Midbrain (tissue), 1 donor: ENCODE measurements around the gene NAGPA.
"Not testable (repeated sequence)": the region's sequence is repeated elsewhere in the genome, so short reads cannot be mapped to it uniquely, and the experiment has no call there.

Experiments used
- DNase-seq: peaks from one replicate; lab custom pipeline; 2025; lab: John Stamatoyannopoulos, UW

NAGPA gene, protein sequence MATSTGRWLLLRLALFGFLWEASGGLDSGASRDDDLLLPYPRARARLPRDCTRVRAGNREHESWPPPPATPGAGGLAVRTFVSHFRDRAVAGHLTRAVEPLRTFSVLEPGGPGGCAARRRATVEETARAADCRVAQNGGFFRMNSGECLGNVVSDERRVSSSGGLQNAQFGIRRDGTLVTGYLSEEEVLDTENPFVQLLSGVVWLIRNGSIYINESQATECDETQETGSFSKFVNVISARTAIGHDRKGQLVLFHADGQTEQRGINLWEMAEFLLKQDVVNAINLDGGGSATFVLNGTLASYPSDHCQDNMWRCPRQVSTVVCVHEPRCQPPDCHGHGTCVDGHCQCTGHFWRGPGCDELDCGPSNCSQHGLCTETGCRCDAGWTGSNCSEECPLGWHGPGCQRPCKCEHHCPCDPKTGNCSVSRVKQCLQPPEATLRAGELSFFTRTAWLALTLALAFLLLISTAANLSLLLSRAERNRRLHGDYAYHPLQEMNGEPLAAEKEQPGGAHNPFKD

DNA sequence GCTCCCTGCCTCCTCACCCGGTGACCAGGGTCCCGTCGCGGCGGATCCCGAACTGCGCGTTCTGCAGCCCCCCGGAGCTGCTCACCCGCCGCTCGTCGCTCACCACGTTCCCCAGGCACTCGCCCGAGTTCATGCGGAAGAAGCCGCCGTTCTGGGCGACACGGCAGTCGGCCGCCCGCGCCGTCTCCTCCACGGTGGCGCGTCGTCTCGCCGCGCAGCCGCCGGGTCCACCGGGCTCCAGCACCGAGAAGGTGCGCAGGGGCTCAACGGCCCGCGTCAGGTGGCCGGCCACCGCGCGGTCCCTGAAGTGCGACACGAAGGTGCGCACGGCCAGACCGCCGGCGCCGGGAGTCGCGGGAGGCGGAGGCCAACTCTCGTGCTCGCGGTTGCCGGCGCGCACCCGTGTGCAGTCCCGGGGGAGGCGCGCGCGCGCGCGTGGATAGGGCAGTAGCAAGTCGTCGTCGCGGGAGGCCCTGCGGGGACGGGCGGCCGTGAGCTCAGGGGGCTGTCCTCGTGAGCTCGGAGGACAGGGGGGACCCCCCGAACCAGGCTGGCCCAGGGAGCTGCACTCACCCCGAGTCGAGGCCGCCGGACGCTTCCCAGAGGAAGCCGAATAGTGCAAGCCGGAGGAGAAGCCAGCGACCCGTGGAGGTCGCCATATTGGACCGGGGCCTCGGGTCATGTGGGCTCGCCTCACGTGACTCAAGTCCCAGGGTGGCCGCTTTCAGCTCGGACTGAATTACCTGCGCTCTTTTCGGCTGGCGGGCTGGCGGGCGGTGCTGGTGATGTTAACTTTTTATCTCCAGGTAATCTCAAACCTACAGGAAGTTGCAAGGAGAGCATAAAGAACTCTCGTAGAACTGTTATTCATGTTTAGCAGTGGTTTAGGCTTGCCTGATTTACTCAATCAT lies at the start of gene NAGPA:
TSS of gene NAGPA (minus strand) at position 680 of the 911 bp plus-strand sequence. CDS start at position 659, 21 bp downstream.
- DNase-seq, result peak; percentile 90

DNA sequence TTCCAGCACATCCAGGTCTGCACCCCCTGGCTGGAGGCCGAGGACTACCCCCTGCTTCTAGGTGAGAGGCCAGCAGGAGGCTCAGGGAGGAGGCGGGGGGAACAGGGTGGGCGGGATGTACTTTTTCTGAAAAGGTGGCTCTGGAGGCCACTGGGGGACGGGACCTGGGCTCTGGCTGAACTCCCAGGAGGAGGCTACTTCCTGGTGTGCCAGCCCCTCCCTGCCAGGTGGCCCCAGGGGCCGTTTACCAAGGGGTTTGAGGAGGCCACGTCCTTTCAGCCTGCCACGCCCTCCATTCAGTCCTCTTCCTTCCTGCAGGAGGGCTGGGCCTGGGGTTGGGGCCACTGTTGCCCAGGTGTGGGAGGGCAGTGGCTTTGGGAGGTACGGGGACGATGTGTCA lies 47.3 kb upstream of the NAGPA start:
- not testable (repeated sequence) for DNase-seq

DNA sequence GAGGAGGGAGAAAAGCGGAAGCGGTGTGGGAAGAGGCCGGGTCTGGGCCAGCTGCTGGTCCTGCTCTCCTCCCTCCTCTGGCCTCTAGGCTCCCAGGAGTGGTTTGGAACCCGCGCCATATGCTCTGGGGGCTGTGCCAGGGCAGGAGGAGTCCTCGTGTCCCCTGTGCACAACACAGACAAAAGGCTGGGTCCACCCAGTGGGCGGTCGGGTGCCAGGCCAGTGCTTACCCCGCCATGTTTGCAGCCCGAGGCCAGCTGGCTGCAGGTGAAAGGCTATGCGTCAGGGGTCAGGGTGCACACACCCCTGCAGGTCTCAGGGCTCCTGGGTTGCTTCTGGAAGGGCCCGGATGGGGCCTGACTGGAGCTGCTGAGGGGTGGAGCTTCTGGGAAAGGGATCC lies 46.7 kb upstream of the NAGPA start:
- DNase-seq, result not testable (repeated sequence)

DNA sequence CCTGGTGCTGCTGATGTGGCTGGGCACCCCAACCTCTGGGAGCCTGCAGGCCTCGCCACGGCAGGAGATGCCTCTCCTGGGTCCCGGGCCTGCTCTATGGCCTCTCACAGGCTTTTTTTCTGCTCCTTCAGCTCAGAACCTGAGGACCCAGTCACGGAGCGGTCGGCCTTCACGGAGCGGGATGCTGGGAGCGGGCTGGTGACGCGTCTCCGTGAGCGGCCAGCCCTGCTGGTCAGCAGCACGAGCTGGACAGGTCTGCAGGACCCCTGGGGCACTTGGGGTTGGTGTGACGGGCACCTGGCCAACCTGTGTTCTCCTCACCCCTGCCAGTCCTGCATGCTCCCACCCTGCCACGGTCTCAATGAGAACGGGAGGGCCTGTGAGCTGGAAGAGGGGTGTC lies 44.9 kb upstream of the NAGPA start:
- no peak for DNase-seq

- no peak for DNase-seq
Observed at GRCh38 chr16:5077304-5077703, 43.6 kb upstream of the NAGPA start.

DNA sequence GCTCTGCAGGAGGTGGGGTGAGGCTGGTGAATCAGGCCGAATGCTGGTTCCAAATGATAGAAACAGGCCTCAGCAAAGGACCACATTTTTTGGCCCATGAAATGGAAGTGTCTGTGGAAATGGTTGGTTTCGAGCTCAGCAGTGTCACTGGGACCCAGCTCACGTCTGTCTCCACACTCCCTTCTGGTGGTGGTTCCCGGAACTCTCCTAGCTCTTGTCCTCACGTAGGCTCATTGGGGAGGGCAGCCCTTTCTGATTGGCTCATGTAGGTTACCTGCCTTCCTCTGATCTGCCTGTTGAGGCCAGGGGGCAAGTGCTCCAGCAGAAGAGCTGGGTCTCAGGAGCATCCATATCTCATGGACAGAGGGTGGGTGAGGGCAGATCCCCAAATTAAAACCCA lies 41.9 kb upstream of the NAGPA start:
- no peak for DNase-seq

DNA sequence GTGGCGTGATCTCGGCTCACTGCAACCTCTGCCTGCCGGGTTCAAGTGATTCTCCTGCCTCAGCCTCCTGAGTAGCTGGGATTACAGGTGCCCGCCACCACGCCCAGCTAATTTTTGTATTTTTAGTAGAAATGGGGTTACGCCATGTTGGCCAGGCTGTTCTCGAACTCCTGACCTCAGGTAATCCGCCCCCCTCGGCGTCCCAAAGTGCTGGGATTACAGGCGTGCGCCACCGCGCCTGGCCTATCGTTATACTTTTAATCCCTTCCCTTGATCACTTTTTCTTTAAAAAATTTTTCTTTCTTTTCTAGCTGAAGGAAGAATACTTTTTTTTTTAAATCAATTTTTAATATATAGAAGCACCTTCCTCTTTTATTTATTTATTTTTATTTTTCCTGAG lies 40.0 kb upstream of the NAGPA start:
- DNase-seq, result not testable (repeated sequence)

GRCh38 chr16:5073279-5073629 lies 39.5 kb upstream of the NAGPA start:
- no peak for DNase-seq

DNA sequence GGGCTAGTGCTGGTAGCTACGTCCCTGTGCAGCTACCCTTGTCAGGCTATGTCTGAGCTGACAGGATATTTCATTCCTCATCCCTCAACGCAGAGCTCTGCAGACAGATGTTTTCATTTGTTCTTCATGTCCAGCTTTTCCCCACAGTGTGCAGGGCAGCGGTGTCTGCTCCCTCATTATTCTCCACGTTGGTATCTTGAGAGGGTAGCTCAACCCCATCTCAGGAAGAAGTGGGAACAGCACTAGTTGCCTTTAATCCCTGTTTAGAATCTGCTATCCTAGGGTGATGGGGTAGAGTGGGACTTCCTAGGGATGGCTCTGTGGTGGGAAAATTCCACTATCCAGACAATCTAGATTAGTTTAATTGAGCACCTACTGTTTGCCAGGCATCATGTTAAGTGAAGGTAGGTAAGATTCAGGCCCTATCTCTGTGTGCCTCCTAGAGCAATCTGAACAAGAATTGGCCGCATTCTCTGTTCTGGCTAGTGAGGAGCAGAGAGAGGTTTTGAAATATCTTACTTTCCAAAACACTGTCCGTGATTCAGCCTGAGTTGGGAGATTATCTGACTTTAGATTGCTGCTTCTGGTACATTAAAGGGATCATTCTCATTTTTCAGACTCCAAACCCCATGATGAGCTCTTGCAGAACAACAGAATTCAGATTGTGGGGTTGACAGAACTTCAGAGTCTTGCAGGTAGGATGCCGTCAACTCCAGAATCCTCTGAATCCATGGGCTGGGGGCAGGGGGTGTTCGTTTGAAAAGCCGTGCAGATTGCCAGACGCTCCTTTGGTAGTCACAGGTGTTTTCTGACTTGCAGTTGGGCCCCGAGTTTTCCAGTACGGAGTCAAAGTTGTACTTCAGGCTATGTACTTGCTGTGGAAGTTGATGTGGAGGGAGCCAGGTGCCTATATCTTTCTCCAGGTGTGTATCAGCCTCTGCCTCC lies 38.9 kb upstream of the NAGPA start:
- no peak for DNase-seq

- DNase-seq, result peak; percentile 92
Observed at GRCh38 chr16:5071681-5072333, 38.1 kb upstream of the NAGPA start, which contains the start of gene ALG1. ALG1 (plus strand) TSS chr16:5071843; CDS start chr16:5071850, 7 bp downstream.

GRCh38 chr16:5071341-5071680 lies 37.6 kb upstream of the NAGPA start:
- DNase-seq, result no peak

DNA sequence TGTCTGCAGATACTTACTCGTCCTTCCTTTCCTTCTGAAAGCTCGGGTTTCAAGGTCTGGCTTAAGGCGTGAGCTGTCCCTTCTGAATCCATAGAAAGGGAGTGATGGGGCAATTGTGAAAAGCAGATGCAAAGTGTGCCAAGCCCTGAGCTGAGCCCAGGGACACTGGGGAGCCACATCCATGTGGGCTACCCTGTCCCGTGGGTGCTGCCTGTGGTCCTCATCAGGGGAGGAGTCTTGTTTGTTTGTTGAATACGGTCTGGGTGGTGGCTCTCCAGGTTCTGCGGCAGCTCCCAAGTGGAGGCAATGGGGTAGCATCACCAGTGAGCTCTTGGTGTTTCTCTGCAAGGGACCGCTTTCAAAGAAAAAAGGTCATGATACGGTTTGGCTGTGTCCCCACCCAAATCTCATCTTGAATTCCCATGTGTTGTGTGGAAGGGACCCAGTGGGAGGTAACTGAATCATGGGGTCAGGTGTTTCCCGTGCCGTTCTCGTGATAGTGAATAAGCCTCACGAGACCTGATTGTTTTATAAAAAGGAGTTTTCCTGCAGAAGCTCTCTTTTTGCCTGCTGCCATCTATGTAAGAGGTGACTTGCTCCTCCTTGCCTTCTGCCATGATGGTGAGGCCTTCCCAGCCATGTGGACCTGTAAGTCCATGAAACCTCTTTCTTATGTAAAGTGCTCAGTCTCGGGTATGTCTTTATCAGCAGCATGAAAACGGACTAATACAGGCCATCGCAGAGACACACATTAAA lies 36.9 kb upstream of the NAGPA start:
- no peak for DNase-seq

DNA sequence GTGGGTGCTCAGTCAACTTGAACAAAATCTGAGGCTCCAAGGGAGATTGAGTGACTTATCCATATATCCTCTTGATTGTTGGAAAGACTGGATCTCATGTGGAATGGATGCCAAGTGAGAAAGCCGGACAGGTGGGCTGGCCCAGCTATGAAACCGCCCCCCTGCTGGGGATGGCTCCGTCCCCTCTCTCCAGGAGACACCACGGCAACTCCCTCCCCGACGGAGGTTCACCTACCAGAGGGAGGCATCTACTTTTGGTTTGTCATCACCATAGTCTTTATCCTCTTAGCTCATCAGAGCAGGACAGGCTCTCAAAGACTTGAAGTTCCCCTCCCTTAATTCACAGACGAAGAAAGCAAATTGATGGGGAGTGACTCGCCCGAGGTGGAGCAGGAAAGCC lies 36.1 kb upstream of the NAGPA start:
- no peak for DNase-seq

- DNase-seq, result no peak
Observed at GRCh38 chr16:5069048-5069447, 35.3 kb upstream of the NAGPA start.

DNA sequence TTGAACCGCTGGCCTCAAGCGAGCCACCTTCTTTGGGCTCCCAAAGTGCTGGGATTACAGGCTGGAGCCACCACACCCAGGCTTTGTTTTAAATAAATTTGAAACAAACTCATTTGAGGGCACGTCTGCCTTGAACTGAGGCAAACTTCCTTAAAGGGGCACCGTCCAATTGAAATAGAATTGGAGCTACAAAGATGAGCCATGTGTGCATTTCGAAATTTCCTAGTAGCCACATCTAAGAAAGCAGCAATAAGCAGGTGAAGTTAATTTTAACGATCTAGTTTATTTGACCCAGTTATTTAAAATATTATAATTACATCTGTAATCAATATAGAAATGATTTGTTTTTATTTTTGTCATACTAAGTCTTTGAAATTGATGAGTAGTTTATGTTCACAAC lies 32.8 kb upstream of the NAGPA start:
- DNase-seq, result no peak

DNA sequence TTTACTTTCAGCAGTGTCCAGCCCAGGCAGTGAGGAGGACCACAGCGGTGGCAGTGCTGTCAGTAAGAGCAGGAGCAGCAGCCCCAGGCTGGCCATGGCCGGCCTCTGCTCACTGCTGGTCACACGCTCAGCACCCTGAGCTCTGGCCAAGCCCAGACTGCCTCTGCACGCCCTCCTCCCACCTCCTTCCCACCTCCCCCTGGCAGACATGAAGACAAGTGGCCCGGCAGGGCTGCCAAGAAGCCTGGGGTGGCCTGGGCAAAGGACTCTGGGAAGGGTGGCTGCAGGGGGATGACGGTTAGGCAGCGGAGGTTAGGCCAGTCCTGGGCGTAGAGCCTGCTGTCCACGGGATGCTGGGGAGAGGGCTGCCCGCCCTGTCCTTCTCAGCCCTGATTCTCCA lies 32.1 kb upstream of the NAGPA start, which contains the start of gene C16orf89:
TSS of gene C16orf89 (minus strand) at position 144 of the 400 bp plus-strand sequence. CDS start at position 96, 48 bp downstream.
- peak; percentile 75 for DNase-seq

GRCh38 chr16:5065326-5065725 lies 31.6 kb upstream of the NAGPA start:
- DNase-seq, result no peak

GRCh38 chr16:5064915-5065314 lies 31.2 kb upstream of the NAGPA start:
- no peak for DNase-seq

GRCh38 chr16:5062790-5063765 lies 29.3 kb upstream of the NAGPA start:
- DNase-seq, result no peak
